ENCODE measurements around the gene XXYLT1. TPM values are rescaled to one million over a fixed set of nuclear protein-coding genes. Genes with fewer than 3 reads are reported as not detected.
"Not testable (repeated sequence)": the region's sequence is repeated elsewhere in the genome, so short reads cannot be mapped to it uniquely, and the experiment has no call there.

XXYLT1 gene
- total RNA-seq, 1 experiment from 2014 or later = 7.3 TPM

DNA sequence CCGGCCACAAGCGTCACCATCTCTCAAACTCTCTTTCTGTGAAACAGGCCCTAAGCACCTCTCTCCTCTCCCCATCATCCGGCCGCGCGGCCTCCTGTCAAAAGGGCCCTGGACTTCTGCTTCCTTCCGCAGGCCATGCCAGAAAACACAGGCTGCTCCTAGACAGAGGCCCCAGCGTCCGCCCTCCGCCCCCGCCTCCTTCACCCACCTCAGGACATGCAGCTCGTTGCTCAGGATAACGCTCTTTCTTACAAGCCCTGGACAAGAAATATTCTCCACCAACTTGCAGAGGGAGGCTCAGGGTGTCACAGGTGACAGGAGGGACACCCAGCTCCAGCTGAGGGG is 212.0 kb downstream of the XXYLT1 start:
- Histone ChIP-seq H3K27ac (ENCODE audit: low read length) (no peak overlapping the region), H3K79me2 (ENCODE audit: low read length) (no peaks in the 10 kb centered on the region), H3K4me2 (ENCODE audit: low read depth, low read length, poor library complexity, severe bottlenecking) (no peak overlapping the region), H3K4me3 (ENCODE audit: low read length) (no peak overlapping the region), H3K36me3 (ENCODE audit: insufficient read depth, low read length) (no peaks in the 10 kb centered on the region), H3K4me1 (ENCODE audit: low read length) (no peaks in the 10 kb centered on the region; the same call in 1 of the 2 replicates), H2AFZ (ENCODE audit: low read length) (no peak overlapping the region), H4K20me1 (ENCODE audit: insufficient read depth, low read depth, low read length) (no peaks in the 10 kb centered on the region), H3K9ac (ENCODE audit: low read length) (no peak overlapping the region), H3K9me2 (replicated peaks; ENCODE audit: insufficient read depth, low read length) (no peaks in the 10 kb centered on the region), H3K27me3 (ENCODE audit: low read length) (no peaks in the 10 kb centered on the region), H3K9me3 (ENCODE audit: low read length) (no peaks in the 10 kb centered on the region)
- DNase-seq = no peak

DNA sequence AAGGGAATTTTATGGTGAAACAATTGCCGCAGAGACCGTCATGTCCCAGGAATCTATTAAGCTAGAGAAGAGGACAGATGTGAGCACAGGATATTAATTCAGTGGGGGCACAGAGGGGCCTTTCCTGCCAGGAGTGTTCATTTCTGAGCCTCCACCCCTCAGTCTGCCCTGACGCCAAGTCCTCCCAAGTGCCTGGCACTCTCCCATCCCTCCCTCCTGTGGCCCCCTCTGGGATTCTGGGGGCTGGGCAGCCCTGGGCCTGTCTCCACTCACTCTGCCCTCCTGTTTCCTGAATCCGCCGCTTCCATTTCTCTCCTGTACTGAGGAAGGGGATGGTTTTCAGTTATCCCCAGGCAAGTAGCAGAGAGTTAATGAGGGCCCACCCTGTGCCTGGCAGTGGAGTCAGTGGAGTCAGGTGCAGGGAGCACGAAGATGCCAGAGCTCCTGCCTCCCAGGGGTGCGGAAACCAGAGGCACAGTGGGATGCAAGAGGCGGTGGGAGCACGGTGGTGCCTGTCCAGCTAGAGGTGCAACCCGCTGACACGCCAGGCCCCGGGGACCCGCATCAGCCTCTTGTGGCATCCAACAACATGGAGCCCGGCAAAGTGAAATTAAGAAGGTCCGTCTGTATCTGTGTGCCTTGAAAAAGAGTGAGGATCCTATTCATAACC is 212.5 kb downstream of the XXYLT1 start:
- no peak overlapping the region for H3K9ac ChIP-seq (ENCODE audit: low read length)
- H3K27me3 ChIP-seq (ENCODE audit: low read length) = no peaks in the 10 kb centered on the region
- no peak for DNase-seq
- H3K4me3 ChIP-seq (ENCODE audit: low read length) = no peak overlapping the region
- no peaks in the 10 kb centered on the region for H3K9me2 ChIP-seq (replicated peaks; ENCODE audit: insufficient read depth, low read length)
- H3K79me2 ChIP-seq (ENCODE audit: low read length) = no peaks in the 10 kb centered on the region
- H3K4me2 ChIP-seq (ENCODE audit: low read depth, low read length, poor library complexity, severe bottlenecking) = no peak overlapping the region
- no peak overlapping the region for H2AFZ ChIP-seq (ENCODE audit: low read length)
- no peaks in the 10 kb centered on the region for H3K36me3 ChIP-seq (ENCODE audit: insufficient read depth, low read length)
- H3K4me1 ChIP-seq (ENCODE audit: low read length) = no peaks in the 10 kb centered on the region
- H3K27ac ChIP-seq (ENCODE audit: low read length) = no peak overlapping the region
- H3K9me3 ChIP-seq (ENCODE audit: low read length) = no peaks in the 10 kb centered on the region
- H4K20me1 ChIP-seq (ENCODE audit: insufficient read depth, low read depth, low read length) = no peaks in the 10 kb centered on the region

DNA sequence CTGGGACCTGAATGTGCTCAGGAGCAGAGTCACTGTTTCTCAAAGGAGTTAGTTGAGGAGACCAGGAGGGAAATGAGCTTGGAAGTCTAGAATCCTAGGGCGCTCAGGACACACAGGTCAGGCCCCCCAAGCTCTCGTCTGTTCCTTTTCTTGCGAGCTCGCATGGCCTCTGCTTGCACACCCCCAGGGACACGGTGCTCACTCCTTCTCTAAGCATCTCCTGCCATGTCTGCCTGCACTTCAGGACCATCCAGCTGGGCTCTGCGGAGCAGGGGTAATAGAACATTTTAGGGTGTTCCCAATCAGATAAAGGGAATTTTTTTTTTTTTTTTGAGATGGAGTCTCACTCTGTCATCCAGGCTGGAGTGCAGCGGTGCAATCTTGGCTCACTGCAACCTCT is 213.2 kb downstream of the XXYLT1 start:
- Histone ChIP-seq H3K9me2 (replicated peaks; ENCODE audit: insufficient read depth, low read length) (no peaks in the 10 kb centered on the region), H3K4me1 (ENCODE audit: low read length) (no peaks in the 10 kb centered on the region), H3K9me3 (ENCODE audit: low read length) (no peaks in the 10 kb centered on the region), H3K27me3 (ENCODE audit: low read length) (no peaks in the 10 kb centered on the region), H3K4me3 (ENCODE audit: low read length) (no peak overlapping the region), H3K27ac (ENCODE audit: low read length) (no peak overlapping the region), H3K4me2 (ENCODE audit: low read depth, low read length, poor library complexity, severe bottlenecking) (no peak overlapping the region), H3K9ac (ENCODE audit: low read length) (no peak overlapping the region), H4K20me1 (ENCODE audit: insufficient read depth, low read depth, low read length) (no peaks in the 10 kb centered on the region), H3K36me3 (ENCODE audit: insufficient read depth, low read length) (no peaks in the 10 kb centered on the region), H2AFZ (ENCODE audit: low read length) (no peak overlapping the region), H3K79me2 (ENCODE audit: low read length) (no peaks in the 10 kb centered on the region)
- no peak for DNase-seq

DNA sequence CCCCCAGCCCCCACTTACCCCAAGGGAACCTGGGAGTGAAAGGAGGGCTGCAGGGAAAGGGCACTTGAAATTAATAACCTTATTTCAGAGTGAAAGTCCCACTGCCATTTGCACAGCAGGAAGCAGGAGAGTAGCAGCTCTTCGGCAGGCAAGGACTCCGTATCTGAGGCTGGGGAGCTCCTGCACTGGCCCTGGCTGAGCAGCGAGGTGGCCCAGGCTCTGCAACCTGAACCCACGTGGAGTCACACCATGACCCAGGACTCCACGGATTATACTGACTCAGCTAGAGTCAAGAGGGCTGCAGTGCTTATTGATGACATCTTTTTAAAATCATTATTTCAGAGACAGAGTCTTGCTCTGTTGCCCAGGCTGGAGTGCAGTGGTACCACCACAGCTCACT is 214.5 kb downstream of the XXYLT1 start:
- Histone ChIP-seq H2AFZ (ENCODE audit: low read length) (no peak overlapping the region), H3K4me3 (ENCODE audit: low read length) (no peak overlapping the region), H3K9me3 (ENCODE audit: low read length) (no peaks in the 10 kb centered on the region), H3K4me1 (ENCODE audit: low read length) (no peaks in the 10 kb centered on the region), H3K27ac (ENCODE audit: low read length) (no peak overlapping the region), H3K36me3 (ENCODE audit: insufficient read depth, low read length) (no peaks in the 10 kb centered on the region), H3K79me2 (ENCODE audit: low read length) (no peaks in the 10 kb centered on the region), H4K20me1 (ENCODE audit: insufficient read depth, low read depth, low read length) (no peaks in the 10 kb centered on the region), H3K9ac (ENCODE audit: low read length) (no peak overlapping the region), H3K4me2 (ENCODE audit: low read depth, low read length, poor library complexity, severe bottlenecking) (no peak overlapping the region), H3K27me3 (ENCODE audit: low read length) (no peaks in the 10 kb centered on the region), H3K9me2 (replicated peaks; ENCODE audit: insufficient read depth, low read length) (no peaks in the 10 kb centered on the region)
- DNase-seq = no peak

DNA sequence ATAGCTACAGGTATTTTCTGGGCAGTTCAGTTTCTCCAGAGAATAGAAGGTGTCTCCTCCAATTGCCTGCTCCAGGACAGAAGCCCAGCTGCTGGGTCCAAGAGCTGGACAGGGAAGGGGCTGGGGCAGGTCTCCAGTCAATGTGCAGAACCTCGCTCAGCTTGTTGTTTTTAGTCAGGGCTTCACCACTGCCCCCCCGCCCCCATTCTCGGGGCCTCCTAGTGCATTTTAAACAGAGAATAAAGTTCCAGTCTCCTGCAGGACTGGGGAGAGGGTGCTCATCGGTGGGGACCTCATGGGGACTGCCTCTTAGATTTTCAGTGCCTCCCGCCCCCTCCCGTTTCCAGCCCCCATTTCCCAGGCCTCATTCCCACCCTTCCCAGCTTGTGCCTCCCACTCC is 216.6 kb downstream of the XXYLT1 start:
- Histone ChIP-seq H3K36me3 (ENCODE audit: insufficient read depth, low read length) (no peaks in the 10 kb centered on the region), H3K4me2 (ENCODE audit: low read depth, low read length, poor library complexity, severe bottlenecking) (no peak overlapping the region), H3K4me3 (ENCODE audit: low read length) (no peak overlapping the region), H3K79me2 (ENCODE audit: low read length) (no peaks in the 10 kb centered on the region), H3K4me1 (ENCODE audit: low read length) (no peaks in the 10 kb centered on the region), H3K27ac (ENCODE audit: low read length) (no peak overlapping the region), H3K9me2 (replicated peaks; ENCODE audit: insufficient read depth, low read length) (no peaks in the 10 kb centered on the region), H3K9me3 (ENCODE audit: low read length) (no peaks in the 10 kb centered on the region), H3K27me3 (ENCODE audit: low read length) (no peaks in the 10 kb centered on the region), H4K20me1 (ENCODE audit: insufficient read depth, low read depth, low read length) (no peaks in the 10 kb centered on the region), H2AFZ (ENCODE audit: low read length) (no peak overlapping the region), H3K9ac (ENCODE audit: low read length) (no peak overlapping the region)
- no peak for DNase-seq

DNA sequence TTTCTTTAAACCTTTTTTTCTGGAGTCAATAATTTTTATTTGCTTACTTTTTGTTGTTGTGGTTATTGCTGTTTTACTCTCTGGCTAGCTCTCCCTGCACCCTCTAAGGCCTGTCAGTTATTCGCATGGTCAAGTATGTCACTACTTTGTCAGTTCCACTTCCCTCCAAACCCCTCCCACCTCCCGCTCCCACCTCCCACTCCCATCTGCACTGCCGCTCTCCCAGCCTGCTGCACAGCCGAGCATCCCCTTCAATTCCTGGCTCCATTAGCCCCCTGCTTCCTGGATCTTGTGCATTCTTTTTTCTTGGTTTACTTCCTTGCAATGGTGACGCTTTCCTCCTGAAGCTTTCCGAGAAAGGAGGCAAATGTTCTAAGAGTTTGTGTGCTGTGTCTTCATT is 218.0 kb downstream of the XXYLT1 start:
- no peaks in the 10 kb centered on the region for H3K36me3 ChIP-seq (ENCODE audit: insufficient read depth, low read length)
- H3K27me3 ChIP-seq (ENCODE audit: low read length) = no peaks in the 10 kb centered on the region
- no peak overlapping the region for H3K27ac ChIP-seq (ENCODE audit: low read length)
- H4K20me1 ChIP-seq (ENCODE audit: insufficient read depth, low read depth, low read length) = no peaks in the 10 kb centered on the region
- H3K4me1 ChIP-seq (ENCODE audit: low read length) = no peaks in the 10 kb centered on the region
- no peaks in the 10 kb centered on the region for H3K79me2 ChIP-seq (ENCODE audit: low read length)
- H3K9ac ChIP-seq (ENCODE audit: low read length) = no peak overlapping the region
- no peak overlapping the region for H2AFZ ChIP-seq (ENCODE audit: low read length)
- H3K4me3 ChIP-seq (ENCODE audit: low read length) = no peak overlapping the region
- no peaks in the 10 kb centered on the region for H3K9me3 ChIP-seq (ENCODE audit: low read length)
- no peak overlapping the region for H3K4me2 ChIP-seq (ENCODE audit: low read depth, low read length, poor library complexity, severe bottlenecking)
- no peaks in the 10 kb centered on the region for H3K9me2 ChIP-seq (replicated peaks; ENCODE audit: insufficient read depth, low read length)
- DNase-seq = no peak

DNA sequence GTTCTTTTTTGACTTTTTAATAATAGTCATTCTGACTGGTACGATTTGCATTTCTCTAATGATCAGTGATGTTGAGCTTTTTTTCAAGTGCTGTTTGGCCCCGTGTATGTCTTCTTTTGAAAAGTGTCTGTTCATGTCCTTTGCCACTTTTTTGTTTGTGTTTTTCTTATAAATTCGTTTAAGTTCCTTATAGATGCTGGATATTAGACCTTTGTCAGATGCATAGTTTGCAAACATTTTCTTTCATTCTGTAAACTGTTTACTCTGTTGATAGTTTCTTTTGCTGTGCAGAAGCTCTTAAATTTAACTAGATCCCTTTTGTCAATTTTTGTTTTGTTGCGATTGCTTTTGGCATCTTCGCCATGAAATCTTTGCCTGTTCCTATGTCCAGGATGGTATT is 220.7 kb downstream of the XXYLT1 start:
- not testable (repeated sequence) for DNase-seq; H3K79me2 ChIP-seq (ENCODE audit: low read length); H3K9me3 ChIP-seq (ENCODE audit: low read length); H3K9ac ChIP-seq (ENCODE audit: low read length); H3K27me3 ChIP-seq (ENCODE audit: low read length); H3K4me1 ChIP-seq (ENCODE audit: low read length); H3K4me3 ChIP-seq (ENCODE audit: low read length); H3K36me3 ChIP-seq (ENCODE audit: insufficient read depth, low read length); H3K4me2 ChIP-seq (ENCODE audit: low read depth, low read length, poor library complexity, severe bottlenecking); H3K9me2 ChIP-seq (replicated peaks; ENCODE audit: insufficient read depth, low read length); H2AFZ ChIP-seq (ENCODE audit: low read length); H3K27ac ChIP-seq (ENCODE audit: low read length); H4K20me1 ChIP-seq (ENCODE audit: insufficient read depth, low read depth, low read length)

DNA sequence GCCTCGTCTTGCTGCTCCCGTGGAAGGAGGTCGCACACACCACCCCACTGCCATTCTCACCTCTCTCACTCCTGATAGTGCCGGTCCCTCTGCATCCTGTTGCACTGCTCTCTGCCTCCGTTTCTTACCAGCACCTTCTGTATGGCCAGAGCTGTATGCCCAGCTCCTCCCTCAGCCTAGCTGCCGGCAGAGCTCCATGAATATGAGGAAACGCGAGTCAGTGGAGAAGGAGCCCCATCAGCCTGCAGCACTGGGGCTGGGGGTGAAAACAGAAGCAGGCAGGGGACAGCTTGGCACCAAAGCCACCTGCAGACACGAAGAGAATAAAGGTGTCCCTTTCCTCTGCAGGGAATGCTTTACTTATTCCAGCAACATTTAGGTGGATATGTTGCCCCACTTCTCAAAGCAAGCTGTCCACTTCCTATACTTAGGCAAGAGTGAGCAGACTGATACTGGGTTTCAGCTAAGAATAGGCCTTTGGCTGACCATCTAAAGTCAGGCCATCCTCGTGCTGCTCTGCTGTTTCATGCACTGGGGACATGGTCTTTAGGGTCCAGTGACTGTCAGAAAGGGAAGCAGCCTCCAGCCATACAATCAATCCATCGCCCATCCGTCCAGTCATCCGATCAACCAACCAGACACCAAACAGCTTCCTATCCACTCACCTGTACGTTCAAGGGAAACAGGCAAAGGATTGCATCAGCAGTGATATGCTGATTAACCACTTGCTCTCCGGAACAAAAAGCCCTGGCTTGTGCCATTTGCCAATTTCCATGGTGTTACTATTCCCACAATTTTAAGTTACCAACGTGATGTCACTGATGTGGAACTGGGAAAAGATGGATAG is 222.7 kb downstream of the XXYLT1 start:
- Histone ChIP-seq H3K27me3 (ENCODE audit: low read length) (no peaks in the 10 kb centered on the region; the same call in 1 of the 2 replicates), H3K9me3 (ENCODE audit: low read length) (no peaks in the 10 kb centered on the region), H3K9me2 (replicated peaks; ENCODE audit: insufficient read depth, low read length) (no peaks in the 10 kb centered on the region), H3K4me2 (ENCODE audit: low read depth, low read length, poor library complexity, severe bottlenecking) (no peak overlapping the region), H3K36me3 (ENCODE audit: insufficient read depth, low read length) (no peaks in the 10 kb centered on the region), H3K4me3 (ENCODE audit: low read length) (no peak overlapping the region), H3K79me2 (ENCODE audit: low read length) (no peaks in the 10 kb centered on the region), H3K27ac (ENCODE audit: low read length) (no peak overlapping the region), H4K20me1 (ENCODE audit: insufficient read depth, low read depth, low read length) (no peaks in the 10 kb centered on the region), H2AFZ (ENCODE audit: low read length) (no peak overlapping the region), H3K9ac (ENCODE audit: low read length) (no peak overlapping the region), H3K4me1 (ENCODE audit: low read length) (no peaks in the 10 kb centered on the region)
- DNase-seq = no peak
